HG02610 (cell line): ENCODE data around the gene TNFAIP3.

Source experiments
- ATAC-seq: cut with Tn5 transposase; IDR thresholded peaks from one replicate; pipeline ENCODE4 v1.9.1; 2021; ENCODE audit warnings: mild to moderate bottlenecking, moderate library complexity; ENCODE audit not compliant: unreplicated experiment

The TNFAIP3 gene

DNA sequence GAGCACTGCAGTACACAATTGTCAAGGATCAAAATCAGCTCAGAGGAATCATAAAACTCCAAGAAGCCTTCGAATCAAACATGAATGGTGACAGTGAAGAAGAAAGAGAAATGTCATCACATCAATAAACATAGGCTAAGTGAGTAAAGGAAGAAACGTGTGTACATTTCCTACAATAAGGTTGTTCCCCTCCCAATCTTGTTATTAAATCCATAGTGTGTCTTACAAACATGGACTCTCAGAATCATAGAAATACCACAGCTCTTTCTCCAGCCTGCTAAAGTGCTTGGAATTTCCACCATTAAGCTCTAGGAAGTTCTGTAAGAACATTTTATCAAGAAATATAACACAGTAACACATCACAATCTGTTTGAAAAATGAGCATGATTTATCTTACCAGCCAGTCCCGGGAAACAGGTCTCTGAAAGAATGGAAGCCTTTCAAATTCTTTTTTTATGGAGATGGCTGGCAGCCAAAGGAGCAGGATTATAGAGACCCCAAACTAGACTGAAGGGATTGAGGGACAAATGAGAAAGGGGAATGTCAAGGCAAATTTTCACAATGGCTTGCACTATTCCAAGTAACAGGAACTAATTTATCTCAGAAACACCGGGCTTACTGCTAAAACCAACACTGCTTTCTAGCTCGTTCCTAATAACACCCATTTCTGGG is 4.5 kb upstream of the TNFAIP3 start:
- ATAC-seq = no peak

DNA sequence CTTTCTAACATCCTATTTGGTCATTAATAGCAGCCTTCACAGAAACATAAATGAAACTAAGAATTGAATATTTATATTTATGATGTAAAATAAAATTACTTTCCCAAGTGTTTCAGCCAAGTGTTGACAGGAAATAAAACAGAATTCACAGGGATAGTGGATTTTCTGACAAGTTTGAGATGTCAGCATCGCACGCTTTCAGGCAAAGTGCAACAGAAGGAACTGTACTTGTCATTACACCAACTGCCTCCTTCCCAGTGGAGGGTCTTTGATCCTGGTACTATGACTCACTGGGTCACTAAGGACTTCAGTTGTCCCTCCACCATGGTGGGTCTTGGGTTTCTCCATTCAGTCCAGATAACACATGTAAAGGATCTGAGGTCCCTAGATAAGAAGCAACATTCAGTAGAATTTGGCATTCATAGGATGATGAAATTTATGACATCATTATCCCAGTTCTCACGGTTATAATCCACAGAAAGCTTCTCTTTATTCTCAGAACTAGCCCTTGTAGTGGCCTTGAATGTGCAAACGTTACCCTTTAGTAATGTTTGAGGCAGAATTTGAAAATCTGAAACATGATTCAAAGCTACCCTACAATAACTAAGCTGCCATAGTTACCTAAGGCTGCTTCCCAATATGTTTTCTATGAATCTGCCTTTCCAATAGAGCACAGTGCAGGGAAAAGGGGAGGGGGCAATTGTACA is 3.8 kb upstream of the TNFAIP3 start:
- no peak for ATAC-seq

GRCh38 chr6:137864812-137865508 is 2.1 kb upstream of the TNFAIP3 start:
- ATAC-seq = no peak

GRCh38 chr6:137866200-137866913 is 702 bp upstream of the TNFAIP3 start:
- peak; percentile 28 for ATAC-seq

- no peak for ATAC-seq
Observed at GRCh38 chr6:137867685-137868509, 838 bp downstream of the TNFAIP3 start.

DNA sequence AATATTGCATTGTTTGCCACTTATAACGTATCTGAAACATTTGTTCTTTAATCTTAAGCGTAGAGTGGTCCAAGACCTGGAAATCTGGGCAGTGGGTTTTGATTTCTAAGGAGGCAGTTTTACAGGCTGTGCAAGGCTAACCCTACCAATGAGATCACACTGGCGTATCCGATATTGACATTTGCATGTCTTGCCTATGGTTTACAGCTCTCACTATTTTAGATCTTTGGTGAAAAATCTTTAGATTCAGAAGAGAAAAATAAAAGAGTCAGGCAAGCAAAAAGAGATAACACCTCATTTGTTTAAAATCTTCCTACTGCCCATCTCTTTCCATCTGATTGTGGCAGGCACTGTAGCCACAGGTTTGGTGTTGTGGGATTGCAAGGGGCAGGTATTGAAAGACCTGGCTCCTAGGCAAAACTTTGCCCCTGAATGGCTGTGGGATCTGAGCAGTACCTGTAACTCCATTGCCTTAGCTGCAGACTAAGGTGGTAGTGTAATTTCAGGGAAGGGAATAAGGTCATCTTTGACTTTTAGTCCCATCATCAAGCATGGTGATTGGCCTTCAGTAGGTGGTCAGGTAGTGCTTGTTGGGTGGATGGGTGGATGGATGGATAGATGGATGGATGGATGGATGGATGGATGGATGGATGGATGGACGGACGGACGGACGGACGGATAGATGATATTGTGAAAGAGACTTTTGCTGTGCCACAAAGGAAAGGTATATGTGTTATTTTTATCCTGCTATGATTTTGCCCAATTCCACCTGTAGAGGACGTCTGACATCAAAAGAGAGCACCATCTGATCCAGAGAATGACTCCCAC is 1.9 kb downstream of the TNFAIP3 start:
- ATAC-seq = no peak

- no peak for ATAC-seq
Observed at GRCh38 chr6:137869549-137870307, 2.7 kb downstream of the TNFAIP3 start.

GRCh38 chr6:137870308-137870644 is 3.2 kb downstream of the TNFAIP3 start:
- no peak for ATAC-seq

GRCh38 chr6:137870744-137871247 is 3.7 kb downstream of the TNFAIP3 start:
- ATAC-seq = no peak

DNA sequence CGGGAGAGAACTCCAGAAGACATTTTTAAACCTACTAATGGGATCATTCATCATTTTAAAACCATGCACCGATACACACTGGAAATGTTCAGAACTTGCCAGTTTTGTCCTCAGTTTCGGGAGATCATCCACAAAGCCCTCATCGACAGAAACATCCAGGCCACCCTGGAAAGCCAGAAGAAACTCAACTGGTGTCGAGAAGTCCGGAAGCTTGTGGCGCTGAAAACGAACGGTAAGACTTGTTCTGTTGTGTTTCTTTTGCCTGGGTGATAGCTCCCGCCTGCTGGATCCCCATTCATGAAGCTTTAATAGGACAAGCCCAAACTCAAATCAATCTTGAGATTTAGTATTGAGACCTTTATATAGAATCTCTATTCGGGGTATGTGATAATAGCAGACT is 4.2 kb downstream of the TNFAIP3 start:
- no peak for ATAC-seq

DNA sequence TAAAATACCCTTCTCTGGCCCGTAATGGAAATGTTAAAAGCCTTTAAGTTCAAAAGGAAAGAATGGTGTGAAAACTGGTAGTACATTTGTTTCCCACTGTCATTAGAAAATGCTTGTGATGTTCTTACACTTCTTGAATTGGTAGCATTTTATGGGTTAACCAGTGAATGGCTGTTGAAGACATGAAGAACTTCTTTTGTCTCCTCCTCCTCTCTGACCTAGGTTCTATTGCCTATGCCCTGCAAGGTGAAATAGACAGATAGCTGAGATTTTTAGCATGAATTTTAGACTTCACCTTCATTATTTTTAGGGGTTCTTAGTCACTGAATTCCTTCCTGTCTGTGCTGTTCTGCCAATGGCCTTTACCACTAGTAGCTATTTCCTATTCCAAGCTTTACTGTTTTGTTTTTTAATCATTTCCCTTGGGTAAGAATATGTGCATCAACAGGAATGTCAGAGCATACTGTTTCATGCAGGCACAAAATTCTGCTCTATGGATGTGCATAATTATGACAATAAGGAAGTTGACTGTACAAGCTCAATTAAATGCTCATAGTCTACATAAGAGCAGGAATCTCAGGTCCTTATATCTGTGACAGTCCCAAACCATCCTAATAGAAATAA is 4.9 kb downstream of the TNFAIP3 start:
- ATAC-seq = no peak

DNA sequence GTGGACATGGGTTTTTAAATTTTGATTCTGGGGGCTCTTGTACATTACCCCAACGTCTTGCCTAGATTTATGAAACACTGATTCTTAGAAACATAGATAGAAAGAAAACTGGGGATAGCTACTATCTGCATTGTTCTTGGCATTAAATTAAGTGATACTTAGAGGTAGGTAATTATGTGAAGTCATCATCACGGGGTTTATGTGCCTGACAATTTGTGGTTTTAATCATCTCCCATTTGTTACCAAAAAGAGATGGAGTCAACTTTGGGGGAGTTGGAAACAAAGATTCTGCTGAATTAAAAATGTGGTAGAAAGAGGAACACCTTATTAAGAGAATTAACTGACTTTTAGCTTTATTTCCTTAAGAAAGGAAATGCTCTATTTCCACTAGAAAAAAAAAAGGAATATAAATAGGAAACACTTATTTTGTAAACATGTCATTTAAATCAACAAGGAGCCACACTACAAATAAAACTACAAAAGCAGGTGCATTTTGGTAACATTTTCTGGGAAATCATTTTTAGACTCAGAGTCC is 5.6 kb downstream of the TNFAIP3 start:
- no peak for ATAC-seq

- ATAC-seq = peak; percentile 55
Observed at GRCh38 chr6:137873273-137873762, 6.3 kb downstream of the TNFAIP3 start.

GRCh38 chr6:137874204-137875057 is 7.4 kb downstream of the TNFAIP3 start:
- no peak for ATAC-seq

DNA sequence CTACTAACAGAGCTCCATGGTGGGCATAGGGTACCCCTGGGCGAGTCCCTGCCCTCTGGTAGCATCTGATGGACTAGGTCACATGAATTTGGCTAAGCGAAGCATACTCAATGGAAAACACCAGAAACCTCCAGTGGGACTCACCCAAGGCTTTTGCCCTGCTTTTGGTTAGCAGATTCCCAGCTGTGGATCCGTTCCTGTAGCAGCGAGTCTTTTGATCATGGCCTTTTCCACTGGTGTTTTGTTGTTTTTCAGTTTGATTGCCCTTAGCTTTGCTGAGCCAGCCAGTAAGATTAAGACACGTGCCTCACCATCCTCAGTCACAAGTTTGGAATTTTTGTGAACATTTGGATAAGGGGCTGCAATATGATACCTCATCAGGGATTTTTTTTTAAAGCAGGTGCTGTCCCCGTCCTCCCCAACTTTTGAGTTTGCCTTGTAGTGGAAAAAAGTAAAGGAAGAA is 8.0 kb downstream of the TNFAIP3 start:
- ATAC-seq = no peak

GRCh38 chr6:137875606-137876005 is 8.5 kb downstream of the TNFAIP3 start:
- no peak for ATAC-seq

- no peak for ATAC-seq
Observed at GRCh38 chr6:137876547-137876946, 9.5 kb downstream of the TNFAIP3 start.
